ENCODE results near the gene MRM2. TPM values are rescaled to one million over a fixed set of nuclear protein-coding genes. Genes with fewer than 3 reads are reported as not detected.

Gene MRM2
- total and polyA plus RNA-seq, 4 donors, result 9.7 to 14.9 (median 11.8) TPM

GRCh38 chr7:2264158-2264557 lies 22.2 kb upstream of the MRM2 start:
- H3K4me3 ChIP-seq (ENCODE audit: low read depth in 1 of 3, low read length in 3 of 3), result no peak overlapping the region
- peaks cover 0 to 13% (median 4%) of the 10 kb centered on the region in 4 donors for H3K36me3 ChIP-seq (ENCODE audit: control insufficient read depth in 4 of 4, insufficient read depth in 3 of 4, low read depth in 1 of 4, low read length in 3 of 4)
- 96% methylated on average over 23 of the region's 23 CpGs for WGBS
- no peaks in the 10 kb centered on the region for H3K27me3 ChIP-seq (ENCODE audit: control insufficient read depth in 4 of 4, insufficient read depth in 4 of 4, low read length in 3 of 4)
- H3K9me3 ChIP-seq (ENCODE audit: control insufficient read depth in 4 of 4, low read length in 3 of 4), result no peaks in the 10 kb centered on the region
- no peak overlapping the region for H3K9ac ChIP-seq (ENCODE audit: low read depth in 1 of 2, low read length in 2 of 2)
- no peaks in the 10 kb centered on the region for H3K4me1 ChIP-seq (ENCODE audit: control insufficient read depth in 4 of 4, insufficient read depth in 4 of 4, low read length in 3 of 4)
- TF ChIP-seq REST (IDR thresholded peaks at IDR 0.05), result no peak
- no peak for TF ChIP-seq JUND (IDR thresholded peaks at IDR 0.05)
- no peak for TF ChIP-seq HNF4A (conservative IDR thresholded peaks at IDR 0.05)
- TF ChIP-seq EGR1 (IDR thresholded peaks at IDR 0.05; ENCODE audit: low read depth in 2 of 2), result no peak
- TF ChIP-seq FOXA2 (IDR thresholded peaks at IDR 0.05), result no peak
- TF ChIP-seq, protein P1, sequence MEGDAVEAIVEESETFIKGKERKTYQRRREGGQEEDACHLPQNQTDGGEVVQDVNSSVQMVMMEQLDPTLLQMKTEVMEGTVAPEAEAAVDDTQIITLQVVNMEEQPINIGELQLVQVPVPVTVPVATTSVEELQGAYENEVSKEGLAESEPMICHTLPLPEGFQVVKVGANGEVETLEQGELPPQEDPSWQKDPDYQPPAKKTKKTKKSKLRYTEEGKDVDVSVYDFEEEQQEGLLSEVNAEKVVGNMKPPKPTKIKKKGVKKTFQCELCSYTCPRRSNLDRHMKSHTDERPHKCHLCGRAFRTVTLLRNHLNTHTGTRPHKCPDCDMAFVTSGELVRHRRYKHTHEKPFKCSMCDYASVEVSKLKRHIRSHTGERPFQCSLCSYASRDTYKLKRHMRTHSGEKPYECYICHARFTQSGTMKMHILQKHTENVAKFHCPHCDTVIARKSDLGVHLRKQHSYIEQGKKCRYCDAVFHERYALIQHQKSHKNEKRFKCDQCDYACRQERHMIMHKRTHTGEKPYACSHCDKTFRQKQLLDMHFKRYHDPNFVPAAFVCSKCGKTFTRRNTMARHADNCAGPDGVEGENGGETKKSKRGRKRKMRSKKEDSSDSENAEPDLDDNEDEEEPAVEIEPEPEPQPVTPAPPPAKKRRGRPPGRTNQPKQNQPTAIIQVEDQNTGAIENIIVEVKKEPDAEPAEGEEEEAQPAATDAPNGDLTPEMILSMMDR (IDR thresholded peaks at IDR 0.05; ENCODE audit: low read depth, low read length, missing input control), result no peak
- H3K27ac ChIP-seq (ENCODE audit: low read depth in 1 of 2, low read length in 2 of 2), result no peak overlapping the region
- DNase-seq (ENCODE audit: low spot score), result no peak

GRCh38 chr7:2263176-2263575 lies 21.2 kb upstream of the MRM2 start:
- TF ChIP-seq FOXA2 (IDR thresholded peaks at IDR 0.05) (no peak), ZBTB33 (IDR thresholded peaks at IDR 0.05) (no peak), HNF4A (conservative IDR thresholded peaks at IDR 0.05) (no peak), RAD21 (IDR thresholded peaks at IDR 0.05) (no peak), GABPA (IDR thresholded peaks at IDR 0.05 in 1 of 2, conservative IDR thresholded peaks at IDR 0.05 in 1 of 2) (no peak), HNF4G (IDR thresholded peaks at IDR 0.05) (no peak), TAF1 (conservative IDR thresholded peaks at IDR 0.05) (no peak), SP1 (IDR thresholded peaks at IDR 0.05) (no peak), REST (IDR thresholded peaks at IDR 0.05) (no peak), YY1 (IDR thresholded peaks at IDR 0.05) (no peak), EGR1 (IDR thresholded peaks at IDR 0.05; ENCODE audit: low read depth in 2 of 2) (no peak), RXRA (IDR thresholded peaks at IDR 0.05) (no peak), ATF3 (IDR thresholded peaks at IDR 0.05) (no peak), JUND (IDR thresholded peaks at IDR 0.05) (no peak), NR2F2 (IDR thresholded peaks at IDR 0.05) (no peak)
- Histone ChIP-seq H3K9me3 (ENCODE audit: control insufficient read depth in 4 of 4, low read length in 3 of 4) (no peaks in the 10 kb centered on the region), H3K36me3 (ENCODE audit: control insufficient read depth in 4 of 4, insufficient read depth in 3 of 4, low read depth in 1 of 4, low read length in 3 of 4) (peaks cover 0 to 13% (median 4%) of the 10 kb centered on the region in 4 donors), H3K27me3 (ENCODE audit: control insufficient read depth in 4 of 4, insufficient read depth in 4 of 4, low read length in 3 of 4) (no peaks in the 10 kb centered on the region), H3K27ac (ENCODE audit: low read depth in 1 of 2, low read length in 2 of 2) (no peak overlapping the region), H3K4me3 (ENCODE audit: low read depth in 1 of 3, low read length in 3 of 3) (no peak overlapping the region), H3K4me1 (ENCODE audit: control insufficient read depth in 4 of 4, insufficient read depth in 4 of 4, low read length in 3 of 4) (no peaks in the 10 kb centered on the region), H3K9ac (ENCODE audit: low read depth in 1 of 2, low read length in 2 of 2) (no peak overlapping the region)
- WGBS, result 94% methylated on average over 18 of the region's 18 CpGs
- no peak for DNase-seq (ENCODE audit: low spot score)
